CD4-positive, alpha-beta T cell (primary cell): ENCODE data around the gene SPATA12. TPM values are rescaled to one million over a fixed set of nuclear protein-coding genes. Genes with fewer than 3 reads are reported as not detected.

Source experiments
- ATAC-seq: fragments of 200-7000 bp; cut with Tn5 transposase; one replicate; pipeline ENCODE4 v1.10.0; 2022; ENCODE audit warnings: mild to moderate bottlenecking; ENCODE audit not compliant: poor library complexity
- CTCF ChIA-PET: fragments of 350-600 bp; sonication (Branson Sonifier 250); formaldehyde crosslinking; loops from one replicate; lab custom pipeline; 2021; ENCODE audit warnings: antibody characterized with exemption, inconsistent platforms; lab: Charles Lee
- POLR2A ChIA-PET: fragments of 350-600 bp; sonication (Branson Sonifier 250); formaldehyde crosslinking; loops from one replicate; lab custom pipeline; 2021; ENCODE audit warnings: antibody characterized with exemption, inconsistent platforms; lab: Charles Lee
- DNase-seq, 14 experiments: peaks; one replicate each; pipeline ENCODE4 v3.0.0-alpha.2; 2013 to 2020; ENCODE audit warnings: mixed read lengths in 2 of 14
- H3K27ac ChIP-seq, 2 donors: one replicate each; pipeline versions ENCODE4 v1.5.1 to v1.7.0; 2013; ENCODE audit warnings: low read length in 2 of 2, low read depth in 1 of 2, mild to moderate bottlenecking in 1 of 2
- H3K27me3 ChIP-seq, 2 experiments: 1 replicate in 1 of 2; 2 replicates in 1 of 2; pipeline versions ENCODE4 v1.6.1 to v1.7.0; 2013; ENCODE audit warnings: low read length in 2 of 2, control low read depth in 1 of 2, mild to moderate bottlenecking in 1 of 2, moderate library complexity in 1 of 2; ENCODE audit not compliant: insufficient read depth in 2 of 2, control insufficient read depth in 1 of 2
- H3K36me3 ChIP-seq: one replicate; pipeline ENCODE4 v1.6.1; 2013; ENCODE audit warnings: low read length, control low read depth; ENCODE audit not compliant: insufficient read depth
- H3K4me1 ChIP-seq: one replicate; pipeline ENCODE4 v1.6.1; 2013; ENCODE audit warnings: low read length, control low read depth; ENCODE audit not compliant: insufficient read depth
- H3K4me3 ChIP-seq: one replicate; pipeline ENCODE4 v1.5.1; 2013; ENCODE audit warnings: mild to moderate bottlenecking, low read length, moderate library complexity
- H3K9me3 ChIP-seq, 2 experiments: 1 replicate in 1 of 2; 2 replicates in 1 of 2; pipeline versions ENCODE4 v1.6.1 to v1.7.0; 2013; ENCODE audit warnings: low read length in 2 of 2, mild to moderate bottlenecking in 2 of 2, control low read depth in 1 of 2, moderate library complexity in 1 of 2; ENCODE audit not compliant: control insufficient read depth in 1 of 2, insufficient read depth in 1 of 2
- H3K27ac Mint-ChIP-seq: one replicate; pipeline ENCODE4 v1.8.0; 2020; ENCODE audit warnings: mixed read lengths
- H3K27me3 Mint-ChIP-seq: one replicate; pipeline ENCODE4 v1.8.0; 2021; ENCODE audit warnings: mixed read lengths
- H3K36me3 Mint-ChIP-seq: one replicate; pipeline ENCODE4 v1.8.0; 2021; ENCODE audit warnings: low read depth, mixed read lengths
- H3K4me1 Mint-ChIP-seq: one replicate; pipeline ENCODE4 v1.8.0; 2021; ENCODE audit warnings: low read depth, mixed read lengths
- H3K4me3 Mint-ChIP-seq: one replicate; pipeline ENCODE4 v1.8.0; 2020; ENCODE audit warnings: mild to moderate bottlenecking, mixed read lengths
- H3K9me3 Mint-ChIP-seq: one replicate; pipeline ENCODE4 v1.8.0; 2020; ENCODE audit warnings: mixed read lengths
- CTCF ChIP-seq: fragments of 200-600 bp; IDR thresholded peaks from one replicate; pipeline ENCODE4 v1.8.0; 2022; ENCODE audit warnings: antibody characterized with exemption, mild to moderate bottlenecking
- intact Hi-C, 2 experiments: fragments of 100-400 bp; cut with DNase I in 1 of 2; cut with micrococcal nuclease in 1 of 2; formaldehyde crosslinking; loops; one replicate each; pipeline versions ENCODE4 v1.15.1 to v1.9.0; 2023 to 2025; cut with DNase I, micrococcal nuclease
- total RNA-seq, 174 experiments: library from RNA in 2 of 174; stranded (reverse) in 2 of 174; gene quantifications; one replicate each; pipeline ENCODE4 v1.2.3 and lab custom pipeline; 2021 to 2026

The SPATA12 gene
- total RNA-seq, 2 experiments from 2014 or later: not detected

- Histone ChIP-seq H3K9me3 (no peaks in the 10 kb centered on the region), H3K36me3 (no peaks in the 10 kb centered on the region), H3K4me1 (no peaks in the 10 kb centered on the region), H3K4me3 (no peak overlapping the region), H3K27ac (no peak overlapping the region), H3K27me3 (peaks cover 2 to 3% of the 10 kb centered on the region in 2 experiments)
- no peaks in the 10 kb centered on the region for H3K9me3 Mint-ChIP-seq
- no peak for TF ChIP-seq CTCF
- ChIA-PET POLR2A (no interaction called here), CTCF (interaction anchor here (1.3 kb wide), 1 partner anchor 17 kb away, joined by 4 read pairs; no protein-coding TSS in a partner anchor)
- no peak for ATAC-seq
- peaks cover 16% of the 10 kb centered on the region for H3K27me3 Mint-ChIP-seq
- intact Hi-C loops: no loop called here
- H3K4me3 Mint-ChIP-seq: no peak overlapping the region
- no peak for DNase-seq
- no peaks in the 10 kb centered on the region for H3K4me1 Mint-ChIP-seq
- no peak overlapping the region for H3K27ac Mint-ChIP-seq
- H3K36me3 Mint-ChIP-seq: no peaks in the 10 kb centered on the region
Observed at GRCh38 chr3:57088503-57088902, 28.0 kb downstream of the SPATA12 start.

GRCh38 chr3:57089043-57089442 lies 28.6 kb downstream of the SPATA12 start:
- Mint-ChIP-seq H3K36me3 (no peaks in the 10 kb centered on the region), H3K4me3 (no peak overlapping the region), H3K4me1 (no peaks in the 10 kb centered on the region), H3K27ac (no peak overlapping the region), H3K27me3 (peaks cover 16% of the 10 kb centered on the region), H3K9me3 (no peaks in the 10 kb centered on the region)
- H3K27ac ChIP-seq: no peak overlapping the region
- no peaks in the 10 kb centered on the region for H3K4me1 ChIP-seq
- TF ChIP-seq CTCF: no peak
- no peaks in the 10 kb centered on the region for H3K9me3 ChIP-seq
- no peak for ATAC-seq
- POLR2A ChIA-PET: no interaction called here
- H3K27me3 ChIP-seq: peaks cover 2 to 3% of the 10 kb centered on the region in 2 experiments
- DNase-seq: no peak
- CTCF ChIA-PET: interaction anchor here (1.3 kb wide), 1 partner anchor 16 kb away, joined by 4 read pairs; no protein-coding TSS in a partner anchor
- H3K4me3 ChIP-seq: no peak overlapping the region
- intact Hi-C loops: no loop called here
- H3K36me3 ChIP-seq: no peaks in the 10 kb centered on the region

GRCh38 chr3:57091521-57092273 lies 31.2 kb downstream of the SPATA12 start:
- no peaks in the 10 kb centered on the region for H3K9me3 ChIP-seq
- H3K4me3 ChIP-seq: no peak overlapping the region
- H3K36me3 Mint-ChIP-seq: no peaks in the 10 kb centered on the region
- no peak overlapping the region for H3K27ac ChIP-seq
- ChIA-PET CTCF (interaction anchor here (1.4 kb wide), 1 partner anchor 8 kb away, joined by 3 read pairs; no protein-coding TSS in a partner anchor), POLR2A (no interaction called here)
- peaks cover 16% of the 10 kb centered on the region for H3K27me3 Mint-ChIP-seq
- peaks cover 0 to 2% of the 10 kb centered on the region in 2 experiments for H3K27me3 ChIP-seq
- intact Hi-C loops: no loop called here
- no peaks in the 10 kb centered on the region for H3K36me3 ChIP-seq
- no peak overlapping the region for H3K27ac Mint-ChIP-seq
- H3K4me1 ChIP-seq: no peaks in the 10 kb centered on the region
- ATAC-seq: no peak
- DNase-seq: no peak
- H3K4me3 Mint-ChIP-seq: no peak overlapping the region
- no peaks in the 10 kb centered on the region for H3K4me1 Mint-ChIP-seq
- TF ChIP-seq CTCF: no peak
- no peaks in the 10 kb centered on the region for H3K9me3 Mint-ChIP-seq
